Measurements from ENCODE around the gene RPIA.

DNA sequence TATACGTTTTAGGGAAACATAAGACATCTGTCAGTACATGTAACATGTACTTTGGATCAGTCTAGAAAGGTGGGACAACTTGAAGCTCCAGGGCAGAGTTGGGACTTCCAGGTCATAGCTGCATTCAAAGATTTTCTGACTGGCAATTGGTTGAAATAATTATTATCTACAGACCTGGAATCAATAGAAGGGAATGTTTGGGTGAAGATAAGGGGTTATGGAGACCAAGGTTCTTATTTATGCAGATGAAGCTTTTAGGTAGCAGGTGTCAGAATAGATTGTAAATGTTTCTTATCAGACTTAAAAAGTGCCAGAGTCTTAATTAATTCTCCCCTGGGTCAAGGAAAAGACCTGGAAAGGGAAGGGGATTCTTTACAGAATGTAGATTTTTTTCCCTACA is 19.8 kb downstream of the RPIA start:
- TF ChIP-seq, protein P1, sequence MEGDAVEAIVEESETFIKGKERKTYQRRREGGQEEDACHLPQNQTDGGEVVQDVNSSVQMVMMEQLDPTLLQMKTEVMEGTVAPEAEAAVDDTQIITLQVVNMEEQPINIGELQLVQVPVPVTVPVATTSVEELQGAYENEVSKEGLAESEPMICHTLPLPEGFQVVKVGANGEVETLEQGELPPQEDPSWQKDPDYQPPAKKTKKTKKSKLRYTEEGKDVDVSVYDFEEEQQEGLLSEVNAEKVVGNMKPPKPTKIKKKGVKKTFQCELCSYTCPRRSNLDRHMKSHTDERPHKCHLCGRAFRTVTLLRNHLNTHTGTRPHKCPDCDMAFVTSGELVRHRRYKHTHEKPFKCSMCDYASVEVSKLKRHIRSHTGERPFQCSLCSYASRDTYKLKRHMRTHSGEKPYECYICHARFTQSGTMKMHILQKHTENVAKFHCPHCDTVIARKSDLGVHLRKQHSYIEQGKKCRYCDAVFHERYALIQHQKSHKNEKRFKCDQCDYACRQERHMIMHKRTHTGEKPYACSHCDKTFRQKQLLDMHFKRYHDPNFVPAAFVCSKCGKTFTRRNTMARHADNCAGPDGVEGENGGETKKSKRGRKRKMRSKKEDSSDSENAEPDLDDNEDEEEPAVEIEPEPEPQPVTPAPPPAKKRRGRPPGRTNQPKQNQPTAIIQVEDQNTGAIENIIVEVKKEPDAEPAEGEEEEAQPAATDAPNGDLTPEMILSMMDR (IDR thresholded peaks at IDR 0.05), result no peak
- TF ChIP-seq POLR2A (IDR thresholded peaks at IDR 0.05), result no peak
